A673 (cell line): Measurements from ENCODE around the gene ZNF425. TPM values are rescaled to one million over a fixed set of nuclear protein-coding genes. Genes with fewer than 3 reads are reported as not detected.

Experiments used
- BruUV-seq: library from RNA; stranded (reverse); fragments of 400-500 nt; replicated peaks from 2 replicates; lab custom pipeline; 2021; lab: Mats Ljungman, UMichigan
- CTCF ChIA-PET: fragments of 300-600 bp; sonication (Branson Sonifier 250); formaldehyde crosslinking; loops from one replicate; lab custom pipeline; 2022; ENCODE audit warnings: antibody characterized with exemption; lab: Charles Lee
- POLR2A ChIA-PET: fragments of 300-600 bp; sonication (Branson Sonifier 250); formaldehyde crosslinking; loops from one replicate; lab custom pipeline; 2022; ENCODE audit warnings: antibody characterized with exemption; ENCODE audit not compliant: low non-redundant PET; lab: Charles Lee
- DNase-seq: peaks from one replicate; pipeline ENCODE4 v3.0.0-alpha.2; 2015; ENCODE audit warnings: low spot score
- H3K27ac ChIP-seq: fragments of 200-600 bp; sonication (generic); 2 replicates; pipeline ENCODE4 v1.5.1; 2016; ENCODE audit warnings: mixed run types, low read depth, mild to moderate bottlenecking, mixed read lengths, antibody characterized with exemption, low read length; ENCODE audit not compliant: poor library complexity, severe bottlenecking
- H3K27me3 ChIP-seq: fragments of 200-600 bp; sonication (generic); replicated peaks from 2 replicates; pipeline ENCODE4 v1.6.1; 2017; ENCODE audit warnings: mixed run types, low read depth, mild to moderate bottlenecking, mixed read lengths, antibody characterized with exemption, low read length; ENCODE audit not compliant: insufficient read depth, poor library complexity
- H3K36me3 ChIP-seq: fragments of 200-600 bp; sonication (generic); 2 replicates; pipeline ENCODE4 v1.6.1; 2016; ENCODE audit warnings: mixed run types, mild to moderate bottlenecking, mixed read lengths, antibody characterized with exemption, low read length; ENCODE audit not compliant: insufficient read depth, poor library complexity, severe bottlenecking
- H3K4me1 ChIP-seq: fragments of 200-600 bp; sonication (generic); 2 replicates; pipeline ENCODE4 v1.6.1; 2017; ENCODE audit warnings: mixed run types, mild to moderate bottlenecking, mixed read lengths, antibody characterized with exemption, low read length; ENCODE audit not compliant: insufficient read depth, poor library complexity, severe bottlenecking
- H3K4me3 ChIP-seq: fragments of 200-600 bp; sonication (generic); 2 replicates; pipeline ENCODE4 v1.5.1; 2016; ENCODE audit warnings: low read depth, mixed run types, mild to moderate bottlenecking, mixed read lengths, low read length; ENCODE audit not compliant: poor library complexity, severe bottlenecking
- H3K9me3 ChIP-seq: fragments of 200-600 bp; sonication (generic); 2 replicates; pipeline ENCODE4 v1.6.1; 2016; ENCODE audit warnings: mixed run types, low read depth, mild to moderate bottlenecking, mixed read lengths, antibody characterized with exemption, low read length; ENCODE audit not compliant: poor library complexity, severe bottlenecking
- EZH2 ChIP-seq: fragments of 200-600 bp; sonication (generic); IDR thresholded peaks from 2 replicates; pipeline ENCODE4 v1.6.1; 2017; ENCODE audit warnings: borderline replicate concordance, low read depth, mild to moderate bottlenecking, mixed read lengths, antibody characterized with exemption, low read length; ENCODE audit not compliant: poor library complexity, severe bottlenecking
- intact Hi-C: fragments of 100-400 bp; cut with micrococcal nuclease; formaldehyde crosslinking; loops from one replicate; pipeline ENCODE4 v1.10.0; 2022; ENCODE audit not compliant: unreplicated experiment
- total RNA-seq: library from RNA; stranded (reverse); gene quantifications from 2 replicates; pipeline ENCODE4 v1.2.3, GENCODE V29; 2021

ZNF425 gene
- total RNA-seq, 1 experiment from 2014 or later, result 1.2 TPM

GRCh38 chr7:149053384-149053783 is 72.7 kb downstream of the ZNF425 start:
- no peaks in the 10 kb centered on the region for H3K36me3 ChIP-seq
- intact Hi-C loops, result no loop called here
- H3K27me3 ChIP-seq, result no peaks in the 10 kb centered on the region
- no peak for DNase-seq
- ChIA-PET POLR2A (no interaction called here), CTCF (interaction anchor here (1.2 kb wide), 1 partner anchor 13 kb away, joined by 3 read pairs; no protein-coding TSS in a partner anchor)
- H3K9me3 ChIP-seq, result no peaks in the 10 kb centered on the region
- H3K4me1 ChIP-seq, result no peaks in the 10 kb centered on the region
- H3K4me3 ChIP-seq, result no peak overlapping the region
- TF ChIP-seq EZH2, result no peak
- no peak overlapping the region for H3K27ac ChIP-seq
- no TSS peak for BruUV-seq

Other genes starting within 250 kb of the ZNF425 start
- 123 and 140 TPM in 2 replicates for gene EZH2, start 242.0 kb downstream of the ZNF425 start, total RNA-seq
- 235 and 254 TPM in 2 replicates for gene PDIA4, start 97.8 kb downstream of the ZNF425 start, total RNA-seq
- gene ZNF786, start 35.6 kb downstream of the ZNF425 start, total RNA-seq, result 9.8 and 9.9 TPM in 2 replicates
- 22.3 and 23.3 TPM in 2 replicates for gene ZNF398, start 21.1 kb upstream of the ZNF425 start, total RNA-seq
- 34.5 and 38.2 TPM in 2 replicates for gene ZNF282, start 69.2 kb upstream of the ZNF425 start, total RNA-seq
- gene ZNF212, start 113.3 kb upstream of the ZNF425 start, total RNA-seq, result 12.3 and 16.4 TPM in 2 replicates
- gene ZNF783, start 135.9 kb upstream of the ZNF425 start, total RNA-seq, result 10.8 and 11.3 TPM in 2 replicates